Common myeloid progenitor, CD34-positive (primary cell): ENCODE results near the gene SVOP.
A peak's percentile ranks its signal among the peaks of the same experiment; 100 is the strongest.
"Not testable (repeated sequence)": the region's sequence is repeated elsewhere in the genome, so short reads cannot be mapped to it uniquely, and the experiment has no call there.

Source experiments
- CTCF ChIA-PET: fragments of 350-600 bp; sonication (Branson Sonifier 250); formaldehyde crosslinking; loops from one replicate; lab custom pipeline; 2021; ENCODE audit warnings: antibody characterized with exemption; lab: Charles Lee
- POLR2A ChIA-PET: fragments of 350-600 bp; sonication (Branson Sonifier 250); formaldehyde crosslinking; loops from one replicate; lab custom pipeline; 2021; ENCODE audit warnings: antibody characterized with exemption; lab: Charles Lee
- DNase-seq, 3 donors: peaks; one replicate each; pipeline versions ENCODE4 v3.0.0 to v3.0.0-alpha.2; 2013
- H3K27ac ChIP-seq, 2 experiments: 1 replicate in 1 of 2; 2 replicates in 1 of 2; pipeline ENCODE4 v1.7.0; 2013; ENCODE audit warnings: inconsistent platforms in 2 of 2, low read length in 2 of 2, mild to moderate bottlenecking in 2 of 2, low read depth in 1 of 2, moderate library complexity in 1 of 2; ENCODE audit not compliant: severe bottlenecking in 2 of 2, insufficient read depth in 1 of 2, poor library complexity in 1 of 2
- H3K27me3 ChIP-seq, 5 experiments: replicated peaks in 2 of 5; 1 replicate in 3 of 5; 2 replicates in 2 of 5; pipeline versions ENCODE4 v1.6.1 to v1.7.0; 2013; ENCODE audit warnings: low read length in 4 of 5, mild to moderate bottlenecking in 2 of 5, moderate library complexity in 2 of 5, inconsistent platforms in 1 of 5; ENCODE audit not compliant: insufficient read depth in 5 of 5, control insufficient read depth in 4 of 5
- H3K36me3 ChIP-seq, 4 experiments: 1 replicate in 2 of 4; 2 replicates in 2 of 4; pipeline versions ENCODE4 v1.6.1 to v1.7.0; 2013; ENCODE audit warnings: low read length in 3 of 4, control low read depth in 1 of 4, mild to moderate bottlenecking in 1 of 4; ENCODE audit not compliant: control insufficient read depth in 4 of 4, insufficient read depth in 4 of 4
- H3K4me1 ChIP-seq, 4 experiments: 1 replicate in 3 of 4; 2 replicates in 1 of 4; pipeline versions ENCODE4 v1.6.1 to v1.7.1; 2013; ENCODE audit warnings: low read length in 3 of 4, mild to moderate bottlenecking in 3 of 4, control low read depth in 1 of 4, inconsistent platforms in 1 of 4, moderate library complexity in 1 of 4; ENCODE audit not compliant: control insufficient read depth in 4 of 4, insufficient read depth in 4 of 4; ENCODE audit errors: control extremely low read depth in 1 of 4
- H3K4me3 ChIP-seq, 7 experiments: 1 replicate in 4 of 7; 2 replicates in 3 of 7; pipeline versions ENCODE4 v1.5.1 to v1.7.0; 2013; ENCODE audit warnings: mild to moderate bottlenecking in 7 of 7, low read length in 6 of 7, moderate library complexity in 6 of 7, inconsistent platforms in 2 of 7, low read depth in 2 of 7, control low read depth in 1 of 7; ENCODE audit not compliant: insufficient read depth in 4 of 7, control insufficient read depth in 1 of 7; ENCODE audit errors: extremely low read depth in 1 of 7
- H3K9me3 ChIP-seq, 5 experiments: 1 replicate in 4 of 5; 2 replicates in 1 of 5; pipeline versions ENCODE4 v1.6.1 to v1.7.1; 2013; ENCODE audit warnings: low read length in 4 of 5, mild to moderate bottlenecking in 2 of 5, inconsistent platforms in 1 of 5, low read depth in 1 of 5, moderate library complexity in 1 of 5; ENCODE audit not compliant: control insufficient read depth in 4 of 5, insufficient read depth in 2 of 5; ENCODE audit errors: control extremely low read depth in 1 of 5
- WGBS: methylation state at CpG from one replicate; pipeline ENCODE4 v1.1.5; 2013; ENCODE audit not compliant: insufficient coverage; 5-methylcytosine and 5-hydroxymethylcytosine counted together

SVOP gene

GRCh38 chr12:109052097-109052413 lies 31.2 kb upstream of the SVOP start:
- Histone ChIP-seq H3K36me3 (peaks cover 0 to 2% (median 0%) of the 10 kb centered on the region in 4 experiments), H3K27ac (peak overlapping the region in 1 of 2 experiments; percentile 88), H3K4me1 (peaks cover 4 to 24% (median 14%) of the 10 kb centered on the region in 4 experiments), H3K4me3 (peak overlapping the region; percentile 85 to 98 (median 96)), H3K9me3 (no peaks in the 10 kb centered on the region), H3K27me3 (no peaks in the 10 kb centered on the region)
- no peak for DNase-seq
- ChIA-PET CTCF (interaction anchor here (0.7 to 2.6 kb wide), 3 partner anchors 41 to 102 kb away, joined by 3 to 9 read pairs (median 3); partner anchors contain the start of gene ALKBH2), POLR2A (no interaction called here)
- WGBS = 21% methylated on average over 4 of the region's 6 CpGs

GRCh38 chr12:109049794-109050193 lies 28.9 kb upstream of the SVOP start:
- H3K36me3 ChIP-seq, H3K27me3 ChIP-seq, H3K27ac ChIP-seq, CTCF ChIA-PET, DNase-seq, POLR2A ChIA-PET, H3K9me3 ChIP-seq, H3K4me3 ChIP-seq: not testable (repeated sequence)
- peaks cover 4 to 24% (median 14%) of the 10 kb centered on the region in 4 experiments for H3K4me1 ChIP-seq
- 88% methylated on average over 8 of the region's 8 CpGs for WGBS

GRCh38 chr12:109048706-109049105 lies 27.8 kb upstream of the SVOP start:
- H3K36me3 ChIP-seq, POLR2A ChIA-PET, H3K27ac ChIP-seq, CTCF ChIA-PET, H3K4me3 ChIP-seq, H3K9me3 ChIP-seq, H3K27me3 ChIP-seq, DNase-seq: not testable (repeated sequence)
- H3K4me1 ChIP-seq = peaks cover 2 to 15% (median 10%) of the 10 kb centered on the region in 4 experiments
- WGBS = 100% methylated on average over 2 of the region's 3 CpGs

GRCh38 chr12:109047081-109047805 lies 26.4 kb upstream of the SVOP start:
- H3K27me3 ChIP-seq = no peaks in the 10 kb centered on the region
- no peaks in the 10 kb centered on the region for H3K36me3 ChIP-seq
- 82% methylated on average over 3 of the region's 8 CpGs for WGBS
- no peak for DNase-seq
- H3K27ac ChIP-seq = no peak overlapping the region
- H3K4me3 ChIP-seq = no peak overlapping the region
- H3K9me3 ChIP-seq = no peaks in the 10 kb centered on the region
- CTCF ChIA-PET = no interaction called here
- POLR2A ChIA-PET = no interaction called here
- H3K4me1 ChIP-seq = peaks cover 0 to 5% (median 3%) of the 10 kb centered on the region in 4 experiments

GRCh38 chr12:109044241-109044640 lies 23.4 kb upstream of the SVOP start:
- H3K27me3 ChIP-seq = no peaks in the 10 kb centered on the region
- no peak for DNase-seq
- 96% methylated on average over 4 of the region's 5 CpGs for WGBS
- H3K9me3 ChIP-seq = peaks cover 0 to 6% (median 3%) of the 10 kb centered on the region in 5 experiments
- CTCF ChIA-PET = no interaction called here
- H3K36me3 ChIP-seq = no peaks in the 10 kb centered on the region
- no peak overlapping the region for H3K27ac ChIP-seq
- no peak overlapping the region for H3K4me3 ChIP-seq
- POLR2A ChIA-PET = no interaction called here
- H3K4me1 ChIP-seq = no peaks in the 10 kb centered on the region

GRCh38 chr12:109036975-109037374 lies 16.1 kb upstream of the SVOP start:
- CTCF ChIA-PET = no interaction called here

More at GRCh38 chr12:109036975-109037374, 16.1 kb upstream of the SVOP start:
- H3K4me3 ChIP-seq = no peak overlapping the region
- H3K9me3 ChIP-seq = peaks cover 0 to 15% (median 7%) of the 10 kb centered on the region in 5 experiments
- DNase-seq = no peak
- POLR2A ChIA-PET = no interaction called here
- no CpG with 5 or more reads among the region's 1 CpG for WGBS
- H3K4me1 ChIP-seq = no peaks in the 10 kb centered on the region
- no peak overlapping the region for H3K27ac ChIP-seq
- peaks cover 0 to 2% (median 0%) of the 10 kb centered on the region in 5 experiments for H3K27me3 ChIP-seq
- H3K36me3 ChIP-seq = no peaks in the 10 kb centered on the region
